Measurements from ENCODE around the gene RPS6KA2.

Gene RPS6KA2

DNA sequence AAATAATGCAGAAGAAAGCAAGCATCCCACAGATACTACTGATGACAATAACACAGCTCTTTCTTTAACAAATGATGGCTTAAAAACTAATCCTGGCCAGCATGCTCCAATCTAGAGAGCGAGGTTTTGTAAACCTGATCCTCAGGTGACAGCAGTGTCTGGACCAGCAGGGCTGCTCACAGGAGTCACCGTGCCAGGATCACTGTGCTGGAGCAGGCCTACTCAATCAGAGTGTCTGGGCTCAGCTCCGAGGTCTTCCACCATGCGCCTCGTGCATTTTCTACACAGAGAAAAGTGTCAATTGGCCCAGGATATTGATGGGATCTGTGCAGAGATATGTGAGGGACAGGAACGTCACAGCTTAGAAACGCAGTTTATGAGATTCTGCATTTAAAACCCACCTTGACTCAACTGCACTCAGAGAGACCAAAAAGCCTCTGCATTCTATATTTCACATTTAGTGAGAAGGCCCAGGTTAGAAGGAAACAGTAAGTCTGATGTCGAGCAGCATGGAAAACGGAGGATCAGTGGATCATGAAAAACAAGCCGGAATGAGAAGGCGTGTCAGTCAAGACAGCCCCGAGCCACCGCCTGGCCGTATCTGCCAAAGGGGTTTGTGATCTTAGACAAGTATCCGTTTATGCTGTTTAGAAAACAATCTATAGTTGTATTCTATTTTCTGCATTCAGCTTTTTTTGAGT, 48.4 kb downstream of the RPS6KA2 start:
- Histone ChIP-seq H3K27ac (ENCODE audit: low read depth, low read length) (no peak overlapping the region), H3K27me3 (ENCODE audit: control insufficient read depth in 1 of 2, insufficient read depth in 2 of 2, low read length in 2 of 2) (no peaks in the 10 kb centered on the region), H3K36me3 (ENCODE audit: control insufficient read depth in 1 of 2, insufficient read depth in 2 of 2, low read length in 2 of 2) (no peaks in the 10 kb centered on the region), H3K9ac (ENCODE audit: low read depth in 1 of 2, low read length in 2 of 2) (no peak overlapping the region), H3K4me1 (ENCODE audit: control insufficient read depth in 1 of 2, insufficient read depth in 2 of 2, low read length in 2 of 2) (no peaks in the 10 kb centered on the region), H3K4me3 (ENCODE audit: low read depth in 1 of 2, low read length in 2 of 2) (no peak overlapping the region), H3K9me3 (ENCODE audit: control insufficient read depth in 1 of 2, low read length in 2 of 2) (no peaks in the 10 kb centered on the region)

DNA sequence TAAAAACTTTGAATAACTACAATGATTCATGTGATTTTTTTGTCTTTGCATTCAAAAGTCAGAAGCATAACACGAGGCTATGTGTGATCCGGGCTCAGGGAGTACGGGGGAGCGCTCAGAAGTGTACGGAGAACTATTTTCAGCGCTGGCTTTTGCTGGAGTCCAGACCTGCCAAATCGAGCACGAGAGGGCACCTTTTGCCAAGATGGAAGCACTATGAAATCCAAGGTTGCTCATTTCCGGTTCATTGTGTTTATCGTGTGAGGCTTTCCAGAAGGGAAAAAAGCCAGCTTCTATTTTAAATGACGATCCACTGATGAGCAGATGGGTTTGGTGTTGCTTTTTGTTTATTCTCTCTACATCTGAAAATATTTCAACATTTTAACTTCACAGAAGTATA, 51.8 kb downstream of the RPS6KA2 start:
- Histone ChIP-seq H3K9ac (ENCODE audit: low read depth in 1 of 2, low read length in 2 of 2) (no peak overlapping the region), H3K27ac (ENCODE audit: low read depth, low read length) (no peak overlapping the region), H3K27me3 (ENCODE audit: control insufficient read depth in 1 of 2, insufficient read depth in 2 of 2, low read length in 2 of 2) (no peaks in the 10 kb centered on the region), H3K36me3 (ENCODE audit: control insufficient read depth in 1 of 2, insufficient read depth in 2 of 2, low read length in 2 of 2) (no peaks in the 10 kb centered on the region), H3K4me1 (ENCODE audit: control insufficient read depth in 1 of 2, insufficient read depth in 2 of 2, low read length in 2 of 2) (peaks cover 0 to 8% of the 10 kb centered on the region in 2 donors), H3K4me3 (ENCODE audit: low read depth in 1 of 2, low read length in 2 of 2) (no peak overlapping the region), H3K9me3 (ENCODE audit: control insufficient read depth in 1 of 2, low read length in 2 of 2) (no peaks in the 10 kb centered on the region)

DNA sequence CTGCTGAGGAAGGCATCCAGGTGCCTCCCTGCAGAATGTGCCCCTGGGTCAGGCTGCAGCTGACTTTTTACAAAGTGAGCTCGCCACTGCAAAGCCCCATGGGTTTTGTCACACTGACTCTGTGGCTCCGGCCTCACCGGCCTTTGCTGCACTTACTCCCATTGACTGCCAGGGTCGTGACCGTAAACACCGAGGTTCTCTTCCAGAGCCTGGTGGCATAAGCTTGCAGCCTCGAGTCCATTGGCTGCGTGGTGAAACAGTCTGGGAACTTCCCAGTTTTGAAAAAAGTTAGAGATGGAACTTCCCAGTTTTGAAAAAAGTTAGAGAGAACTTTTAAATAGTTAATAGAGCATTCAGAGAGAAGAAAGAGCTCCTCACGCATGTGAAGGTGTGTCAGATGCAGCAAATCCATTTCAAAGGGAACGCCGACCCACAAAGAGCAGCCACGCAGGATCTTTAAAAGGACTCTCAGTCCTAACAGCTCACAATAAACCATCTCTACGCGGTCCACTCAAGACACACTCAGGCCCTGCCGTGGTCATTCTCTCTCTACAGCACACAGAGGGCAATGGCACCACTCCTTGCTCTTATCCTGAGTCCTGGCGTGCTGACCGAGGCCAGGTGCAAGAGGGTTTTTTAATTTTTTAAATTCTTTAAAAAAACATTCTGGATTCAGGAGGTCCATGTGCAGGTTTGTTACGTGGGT, 53.4 kb downstream of the RPS6KA2 start:
- H3K27ac ChIP-seq (ENCODE audit: low read depth, low read length) = no peak overlapping the region
- no peaks in the 10 kb centered on the region for H3K27me3 ChIP-seq (ENCODE audit: control insufficient read depth in 1 of 2, insufficient read depth in 2 of 2, low read length in 2 of 2)
- H3K4me3 ChIP-seq (ENCODE audit: low read depth in 1 of 2, low read length in 2 of 2) = no peak overlapping the region
- no peaks in the 10 kb centered on the region for H3K36me3 ChIP-seq (ENCODE audit: control insufficient read depth in 1 of 2, insufficient read depth in 2 of 2, low read length in 2 of 2)
- no peak overlapping the region for H3K9ac ChIP-seq (ENCODE audit: low read depth in 1 of 2, low read length in 2 of 2)
- peaks cover 0 to 8% of the 10 kb centered on the region in 2 donors for H3K4me1 ChIP-seq (ENCODE audit: control insufficient read depth in 1 of 2, insufficient read depth in 2 of 2, low read length in 2 of 2)
- H3K9me3 ChIP-seq (ENCODE audit: control insufficient read depth in 1 of 2, low read length in 2 of 2) = no peaks in the 10 kb centered on the region

DNA sequence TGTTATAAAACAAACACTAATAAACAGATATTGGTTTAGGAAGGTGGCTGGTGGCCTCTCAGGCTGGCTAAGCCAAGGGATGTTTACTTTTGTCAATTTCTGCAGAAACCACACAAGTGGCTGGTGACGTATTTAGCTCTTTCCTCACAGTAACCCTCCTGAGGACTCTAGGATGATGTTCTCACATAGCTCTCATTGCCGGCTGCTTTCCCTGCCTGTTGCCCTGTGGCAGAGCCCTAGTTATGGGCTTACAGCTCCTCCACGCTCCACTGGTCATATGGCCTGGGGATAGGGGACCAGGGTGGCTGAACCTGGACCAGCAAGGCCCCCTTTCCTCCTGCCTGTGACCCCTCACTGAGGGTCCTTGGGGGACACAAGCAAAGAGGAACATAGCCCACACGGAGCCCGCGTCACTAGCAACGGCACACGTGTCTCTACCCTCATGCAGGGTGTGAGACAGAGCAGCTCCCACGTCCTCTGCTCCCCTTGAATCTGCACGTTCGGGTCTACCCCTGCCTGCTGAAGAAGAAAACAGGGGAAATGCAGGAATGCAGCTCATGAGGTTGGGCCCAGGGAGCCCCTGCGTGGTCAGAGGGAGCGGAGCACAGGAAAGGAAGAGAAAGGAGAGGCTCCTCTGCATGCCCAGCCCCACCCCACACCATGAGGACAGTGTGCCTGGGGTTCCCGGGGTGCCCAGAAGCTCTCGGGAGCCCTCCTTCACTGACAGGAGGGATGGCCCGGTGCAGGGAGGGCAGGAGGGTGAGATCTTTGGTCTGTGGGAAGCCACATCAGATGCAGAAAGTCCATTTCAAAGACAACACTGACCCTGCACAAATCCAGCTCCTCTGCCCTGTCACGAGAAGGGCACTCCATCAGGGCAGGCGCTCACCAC, 54.4 kb downstream of the RPS6KA2 start:
- no peaks in the 10 kb centered on the region for H3K36me3 ChIP-seq (ENCODE audit: control insufficient read depth in 1 of 2, insufficient read depth in 2 of 2, low read length in 2 of 2)
- no peak overlapping the region for H3K4me3 ChIP-seq (ENCODE audit: low read depth in 1 of 2, low read length in 2 of 2)
- peak overlapping the region in 1 of 2 donors; percentile 7 for H3K9ac ChIP-seq (ENCODE audit: low read depth in 1 of 2, low read length in 2 of 2)
- no peaks in the 10 kb centered on the region for H3K27me3 ChIP-seq (ENCODE audit: control insufficient read depth in 1 of 2, insufficient read depth in 2 of 2, low read length in 2 of 2)
- H3K4me1 ChIP-seq (ENCODE audit: control insufficient read depth in 1 of 2, insufficient read depth in 2 of 2, low read length in 2 of 2) = peaks cover 0 to 8% of the 10 kb centered on the region in 2 donors
- peak overlapping the region; percentile 40 for H3K27ac ChIP-seq (ENCODE audit: low read depth, low read length)
- no peaks in the 10 kb centered on the region for H3K9me3 ChIP-seq (ENCODE audit: control insufficient read depth in 1 of 2, low read length in 2 of 2)

DNA sequence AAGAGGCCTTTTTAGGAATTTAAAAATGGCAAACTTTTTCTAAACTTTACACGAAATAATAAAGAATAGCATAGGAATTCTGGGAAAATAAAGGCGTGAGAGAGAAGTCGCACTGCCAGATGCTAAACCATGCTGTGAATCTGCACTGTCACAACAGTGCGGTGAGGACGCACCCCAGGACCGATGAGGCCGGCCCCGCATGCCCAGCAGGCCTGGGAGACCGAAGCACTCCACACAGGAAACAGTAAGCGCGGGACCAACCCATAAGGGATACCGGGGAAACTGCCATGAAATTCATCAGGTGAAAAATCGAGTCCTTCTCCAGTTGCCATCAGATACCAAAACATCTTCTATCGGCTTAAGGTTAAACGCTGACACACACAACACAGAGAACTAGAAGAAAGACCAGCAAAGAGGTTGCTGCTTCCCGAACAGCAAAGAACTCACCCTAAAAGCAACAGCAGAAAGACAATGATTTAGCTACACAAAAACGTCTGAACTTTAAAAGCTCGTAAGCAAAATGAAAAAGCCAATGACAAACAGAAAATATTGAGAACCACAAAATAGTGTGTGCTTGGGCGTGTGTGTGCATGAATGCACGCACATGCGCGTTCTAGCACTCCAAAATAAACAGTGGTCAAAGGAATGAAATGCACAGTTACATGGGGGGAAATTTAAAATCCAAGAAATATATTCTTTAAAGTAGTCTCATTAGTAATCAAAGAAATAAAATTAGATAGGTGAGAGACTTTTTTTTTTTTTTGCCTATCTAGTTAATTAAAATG, 55.9 kb downstream of the RPS6KA2 start:
- no peaks in the 10 kb centered on the region for H3K36me3 ChIP-seq (ENCODE audit: control insufficient read depth in 1 of 2, insufficient read depth in 2 of 2, low read length in 2 of 2)
- H3K9ac ChIP-seq (ENCODE audit: low read depth in 1 of 2, low read length in 2 of 2) = no peak overlapping the region
- H3K4me3 ChIP-seq (ENCODE audit: low read depth in 1 of 2, low read length in 2 of 2) = no peak overlapping the region
- no peak overlapping the region for H3K27ac ChIP-seq (ENCODE audit: low read depth, low read length)
- H3K27me3 ChIP-seq (ENCODE audit: control insufficient read depth in 1 of 2, insufficient read depth in 2 of 2, low read length in 2 of 2) = no peaks in the 10 kb centered on the region
- no peaks in the 10 kb centered on the region for H3K9me3 ChIP-seq (ENCODE audit: control insufficient read depth in 1 of 2, low read length in 2 of 2)
- H3K4me1 ChIP-seq (ENCODE audit: control insufficient read depth in 1 of 2, insufficient read depth in 2 of 2, low read length in 2 of 2) = peaks cover 0 to 8% of the 10 kb centered on the region in 2 donors

DNA sequence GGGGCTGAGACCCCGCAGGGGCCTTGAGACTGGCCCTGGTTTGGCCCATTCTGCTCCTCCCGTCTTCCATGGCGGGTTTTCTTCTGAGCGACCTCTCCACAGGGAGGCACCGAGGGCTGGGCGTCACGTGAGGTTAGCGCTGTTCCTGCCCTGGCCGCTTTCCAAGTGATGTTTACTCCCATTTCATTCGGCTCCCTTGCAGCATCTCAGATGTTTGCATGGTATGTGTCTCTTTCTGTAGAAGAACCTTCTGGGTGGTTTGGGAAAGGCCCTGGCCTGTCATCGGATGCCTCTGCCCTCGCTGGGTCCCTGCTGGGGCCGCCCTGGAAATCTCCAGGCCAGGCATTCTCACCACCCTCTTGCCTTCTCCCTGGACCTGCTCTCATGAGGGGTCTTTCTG, 57.8 kb downstream of the RPS6KA2 start:
- no peak overlapping the region for H3K27ac ChIP-seq (ENCODE audit: low read depth, low read length)

DNA sequence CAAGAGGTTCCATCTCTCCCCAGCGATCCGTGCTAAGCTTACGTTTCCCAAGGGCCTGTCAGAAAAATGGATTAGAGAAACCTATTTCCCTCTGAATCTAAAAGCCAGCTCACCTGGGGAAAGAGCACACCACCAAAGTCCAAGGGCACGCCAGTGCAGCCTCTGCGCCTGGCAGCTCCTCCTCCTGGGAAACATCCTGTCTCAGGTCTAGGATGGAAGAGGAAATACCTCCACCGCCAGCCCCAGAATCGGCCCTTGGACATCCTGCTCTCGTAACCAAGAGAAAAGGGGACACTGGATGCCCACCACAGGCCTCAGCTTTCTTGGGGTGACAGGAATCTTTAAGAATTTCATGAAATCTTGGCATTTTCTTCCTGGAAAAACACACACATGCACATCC, 59.2 kb downstream of the RPS6KA2 start:
- no peak overlapping the region for H3K9ac ChIP-seq (ENCODE audit: low read depth in 1 of 2, low read length in 2 of 2)
- no peaks in the 10 kb centered on the region for H3K36me3 ChIP-seq (ENCODE audit: control insufficient read depth in 1 of 2, insufficient read depth in 2 of 2, low read length in 2 of 2)
- H3K4me3 ChIP-seq (ENCODE audit: low read depth in 1 of 2, low read length in 2 of 2) = no peak overlapping the region
- H3K9me3 ChIP-seq (ENCODE audit: control insufficient read depth in 1 of 2, low read length in 2 of 2) = no peaks in the 10 kb centered on the region
- no peaks in the 10 kb centered on the region for H3K27me3 ChIP-seq (ENCODE audit: control insufficient read depth in 1 of 2, insufficient read depth in 2 of 2, low read length in 2 of 2)
- peaks cover 0 to 4% of the 10 kb centered on the region in 2 donors for H3K4me1 ChIP-seq (ENCODE audit: control insufficient read depth in 1 of 2, insufficient read depth in 2 of 2, low read length in 2 of 2)
- no peak overlapping the region for H3K27ac ChIP-seq (ENCODE audit: low read depth, low read length)

More for the DNA sequence above, 57.8 kb downstream of the RPS6KA2 start:
- Histone ChIP-seq H3K27me3 (ENCODE audit: control insufficient read depth in 1 of 2, insufficient read depth in 2 of 2, low read length in 2 of 2) (no peaks in the 10 kb centered on the region), H3K9ac (ENCODE audit: low read depth in 1 of 2, low read length in 2 of 2) (no peak overlapping the region), H3K36me3 (ENCODE audit: control insufficient read depth in 1 of 2, insufficient read depth in 2 of 2, low read length in 2 of 2) (no peaks in the 10 kb centered on the region), H3K9me3 (ENCODE audit: control insufficient read depth in 1 of 2, low read length in 2 of 2) (no peaks in the 10 kb centered on the region), H3K4me1 (ENCODE audit: control insufficient read depth in 1 of 2, insufficient read depth in 2 of 2, low read length in 2 of 2) (peaks cover 0 to 8% of the 10 kb centered on the region in 2 donors), H3K4me3 (ENCODE audit: low read depth in 1 of 2, low read length in 2 of 2) (no peak overlapping the region)

DNA sequence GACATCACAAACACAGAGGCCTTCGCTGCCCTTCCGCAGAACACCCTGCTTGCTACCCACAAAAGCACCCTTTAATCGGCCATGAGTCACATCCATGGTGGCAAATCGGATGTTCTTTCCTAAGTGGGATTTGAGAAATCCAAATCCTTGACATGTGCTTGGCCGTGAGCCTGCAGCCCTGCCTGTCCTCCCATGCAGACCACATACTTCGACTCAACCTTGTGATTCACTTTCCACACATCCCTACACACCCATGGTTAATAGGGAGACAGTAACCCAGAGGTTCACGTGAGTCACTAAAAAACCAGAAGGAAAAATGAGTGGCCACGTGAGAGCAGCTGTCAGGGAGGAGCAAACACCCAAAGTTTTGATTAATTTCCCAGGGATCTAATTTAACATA, 59.9 kb downstream of the RPS6KA2 start:
- no peak overlapping the region for H3K9ac ChIP-seq (ENCODE audit: low read depth in 1 of 2, low read length in 2 of 2)
- no peak overlapping the region for H3K4me3 ChIP-seq (ENCODE audit: low read depth in 1 of 2, low read length in 2 of 2)
- H3K27ac ChIP-seq (ENCODE audit: low read depth, low read length) = no peak overlapping the region
- H3K4me1 ChIP-seq (ENCODE audit: control insufficient read depth in 1 of 2, insufficient read depth in 2 of 2, low read length in 2 of 2) = no peaks in the 10 kb centered on the region
- H3K27me3 ChIP-seq (ENCODE audit: control insufficient read depth in 1 of 2, insufficient read depth in 2 of 2, low read length in 2 of 2) = no peaks in the 10 kb centered on the region
- no peaks in the 10 kb centered on the region for H3K9me3 ChIP-seq (ENCODE audit: control insufficient read depth in 1 of 2, low read length in 2 of 2)
- no peaks in the 10 kb centered on the region for H3K36me3 ChIP-seq (ENCODE audit: control insufficient read depth in 1 of 2, insufficient read depth in 2 of 2, low read length in 2 of 2)

DNA sequence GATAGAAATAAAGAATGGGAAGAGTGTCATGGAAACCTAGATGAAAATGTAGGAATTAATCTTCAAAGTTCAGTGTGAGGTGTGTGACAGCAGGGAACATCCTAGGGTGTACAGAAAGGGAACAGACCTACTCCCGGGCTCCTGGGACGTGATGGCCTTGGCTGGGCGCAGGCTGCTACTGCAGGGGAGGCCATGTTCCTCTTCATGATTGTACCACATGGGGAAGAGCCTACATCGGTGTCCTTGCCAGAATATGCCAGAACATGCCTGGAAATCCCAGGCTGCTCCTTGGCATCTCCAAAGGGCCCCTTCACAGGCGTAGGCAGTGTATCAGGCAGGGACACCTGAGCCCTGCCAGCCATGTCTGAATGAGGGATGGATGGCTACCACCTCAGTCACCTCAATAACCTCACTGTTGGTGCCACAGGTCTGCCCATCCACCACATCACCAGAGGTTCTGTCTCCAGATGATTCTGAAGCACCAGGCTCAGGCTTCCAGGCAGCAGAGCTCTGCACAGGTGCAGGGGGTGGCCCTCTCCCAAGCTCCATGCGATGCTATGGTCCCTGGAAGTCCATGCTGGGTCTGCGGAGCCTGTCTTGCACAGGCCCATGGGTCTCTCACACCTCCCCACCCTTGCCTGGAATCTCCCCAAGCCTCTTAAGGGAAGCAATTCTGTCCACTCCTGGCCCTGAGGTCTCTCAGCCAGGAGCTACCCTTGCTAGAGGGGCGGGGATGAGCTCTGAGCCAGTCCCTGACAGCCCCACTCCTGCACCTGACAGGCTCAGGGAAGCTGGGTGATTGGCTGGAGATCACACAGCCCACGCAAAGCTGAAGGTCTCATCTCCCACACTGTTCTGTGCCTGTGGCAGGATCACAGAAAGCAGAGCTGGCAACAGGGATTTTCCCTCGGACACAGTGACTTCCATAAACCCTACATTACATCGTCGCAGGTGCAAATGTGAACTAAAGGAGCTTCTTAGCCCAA, 60.7 kb downstream of the RPS6KA2 start:
- H3K27ac ChIP-seq (ENCODE audit: low read depth, low read length) = no peak overlapping the region
- no peaks in the 10 kb centered on the region for H3K9me3 ChIP-seq (ENCODE audit: control insufficient read depth in 1 of 2, low read length in 2 of 2)
- H3K27me3 ChIP-seq (ENCODE audit: control insufficient read depth in 1 of 2, insufficient read depth in 2 of 2, low read length in 2 of 2) = no peaks in the 10 kb centered on the region
- H3K9ac ChIP-seq (ENCODE audit: low read depth in 1 of 2, low read length in 2 of 2) = no peak overlapping the region
- no peak overlapping the region for H3K4me3 ChIP-seq (ENCODE audit: low read depth in 1 of 2, low read length in 2 of 2)
- no peaks in the 10 kb centered on the region for H3K36me3 ChIP-seq (ENCODE audit: control insufficient read depth in 1 of 2, insufficient read depth in 2 of 2, low read length in 2 of 2)
- H3K4me1 ChIP-seq (ENCODE audit: control insufficient read depth in 1 of 2, insufficient read depth in 2 of 2, low read length in 2 of 2) = no peaks in the 10 kb centered on the region
